DOHH2 (cell line): Measurements from ENCODE around the gene SMIM36.

ENCODE experiments used
- H3F3A ChIP-seq: fragments of 200-600 bp; sonication (generic), shearing (Covaris generic); 2 replicates; pipeline ENCODE4 v1.6.0; 2016; ENCODE audit warnings: antibody characterized with exemption, mild to moderate bottlenecking; ENCODE audit not compliant: control insufficient read depth, insufficient read depth
- H3K27ac ChIP-seq: fragments of 200-600 bp; sonication (generic); 2 replicates; pipeline ENCODE4 v1.5.1; 2014; ENCODE audit warnings: low read depth, mild to moderate bottlenecking, low read length, moderate library complexity
- H3K27me3 ChIP-seq: fragments of 200-600 bp; sonication (generic); 2 replicates; pipeline ENCODE4 v1.6.1; 2014; ENCODE audit warnings: mild to moderate bottlenecking, low read length, mixed read lengths; ENCODE audit not compliant: control insufficient read depth
- H3K36me3 ChIP-seq: fragments of 200-600 bp; sonication (generic); 2 replicates; pipeline ENCODE4 v1.6.1; 2014; ENCODE audit warnings: mild to moderate bottlenecking, low read length, moderate library complexity, mixed read lengths; ENCODE audit not compliant: control insufficient read depth
- H3K4me1 ChIP-seq: fragments of 200-600 bp; sonication (generic); 2 replicates; pipeline ENCODE4 v1.6.1; 2014; ENCODE audit warnings: mild to moderate bottlenecking, low read length, mixed read lengths; ENCODE audit not compliant: control insufficient read depth
- H3K4me2 ChIP-seq: fragments of 200-600 bp; sonication (generic); 2 replicates; pipeline ENCODE4 v1.6.0; 2014; ENCODE audit warnings: mild to moderate bottlenecking, low read length, moderate library complexity
- H3K4me3 ChIP-seq: fragments of 200-600 bp; sonication (generic); 2 replicates; pipeline ENCODE4 v1.5.1; 2014; ENCODE audit warnings: mild to moderate bottlenecking, low read length, mixed read lengths
- H3K79me2 ChIP-seq: fragments of 200-600 bp; sonication (generic); 2 replicates; pipeline ENCODE4 v1.6.1; 2014; ENCODE audit warnings: mild to moderate bottlenecking, low read length, mixed read lengths; ENCODE audit not compliant: control insufficient read depth
- H3K9me2 ChIP-seq: fragments of 200-600 bp; sonication (generic); replicated peaks from 2 replicates; pipeline ENCODE4 v1.6.1; 2014; ENCODE audit warnings: mild to moderate bottlenecking, low read length, mixed read lengths; ENCODE audit not compliant: control insufficient read depth
- H3K9me3 ChIP-seq: fragments of 200-600 bp; sonication (generic); 2 replicates; pipeline ENCODE4 v1.6.1; 2014; ENCODE audit warnings: antibody characterized with exemption, low read length, mixed read lengths; ENCODE audit not compliant: control insufficient read depth, insufficient read depth
- H4K20me1 ChIP-seq: fragments of 200-600 bp; sonication (generic); 2 replicates; pipeline ENCODE4 v1.6.0; 2014; ENCODE audit warnings: low read depth, mild to moderate bottlenecking, antibody characterized with exemption, low read length, moderate library complexity; ENCODE audit not compliant: control insufficient read depth, insufficient read depth
- EZH2phosphoT487 ChIP-seq: fragments of 200-600 bp; sonication (generic); IDR thresholded peaks from 2 replicates; pipeline ENCODE4 v1.6.1; 2017; ENCODE audit warnings: borderline replicate concordance, mild to moderate bottlenecking, antibody characterized with exemption, low read length, moderate library complexity, mixed read lengths
- TF ChIP-seq, protein P1 (sequence below): fragments of 200-600 bp; sonication (generic); IDR thresholded peaks from one replicate; pipeline ENCODE4 v1.5.1; 2014; ENCODE audit warnings: antibody characterized with exemption, mild to moderate bottlenecking, low read depth, low read length; ENCODE audit not compliant: poor library complexity, severe bottlenecking

Gene SMIM36

DNA sequence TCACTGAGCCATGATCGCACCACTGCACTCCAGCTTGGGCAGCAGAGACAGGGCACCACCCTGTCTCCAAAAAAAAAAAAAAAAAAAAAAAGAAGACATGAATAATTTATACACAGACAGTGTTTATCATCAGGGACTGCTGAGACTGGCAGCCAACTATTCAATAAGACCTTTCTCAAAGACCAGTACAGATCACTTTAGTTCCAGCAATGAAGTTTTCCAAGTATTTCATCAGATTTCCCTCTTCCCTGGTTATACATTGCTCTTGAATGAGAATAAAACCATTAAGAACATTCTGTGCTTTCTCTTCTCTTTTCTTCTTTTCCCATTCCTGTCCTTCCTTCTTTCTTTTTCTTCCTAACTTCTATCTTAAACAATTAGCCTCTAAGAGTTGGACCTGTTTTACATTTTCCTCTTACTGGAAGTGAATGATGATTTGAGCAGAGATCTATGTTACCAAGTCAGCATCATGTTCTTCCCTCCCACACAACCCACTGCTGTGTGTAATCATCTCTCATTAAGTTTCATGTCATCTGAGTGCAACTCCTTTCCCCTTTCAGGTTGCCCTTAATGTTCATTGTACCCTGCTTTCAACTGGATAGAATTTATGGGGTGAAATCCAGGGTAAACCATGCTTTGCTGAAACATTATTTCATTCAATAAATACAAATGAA lies 35.9 kb upstream of the SMIM36 start:
- no peaks in the 10 kb centered on the region for H3K9me3 ChIP-seq

GRCh38 chr17:55546481-55546880 lies 35.2 kb upstream of the SMIM36 start:
- Histone ChIP-seq H3K36me3 (no peaks in the 10 kb centered on the region), H3K4me3 (no peak overlapping the region), H3K9me3 (no peaks in the 10 kb centered on the region), H4K20me1 (no peaks in the 10 kb centered on the region), H3K9me2 (no peaks in the 10 kb centered on the region), H3K4me1 (peaks cover 6% of the 10 kb centered on the region), H3K27me3 (peaks cover 7% of the 10 kb centered on the region; the same call in 1 of the 2 replicates), H3K27ac (no peak overlapping the region), H3K4me2 (no peak overlapping the region), H3K79me2 (no peaks in the 10 kb centered on the region), H3F3A (no peaks in the 10 kb centered on the region)
- no peak for TF ChIP-seq EZH2phosphoT487
- TF ChIP-seq, protein P1, sequence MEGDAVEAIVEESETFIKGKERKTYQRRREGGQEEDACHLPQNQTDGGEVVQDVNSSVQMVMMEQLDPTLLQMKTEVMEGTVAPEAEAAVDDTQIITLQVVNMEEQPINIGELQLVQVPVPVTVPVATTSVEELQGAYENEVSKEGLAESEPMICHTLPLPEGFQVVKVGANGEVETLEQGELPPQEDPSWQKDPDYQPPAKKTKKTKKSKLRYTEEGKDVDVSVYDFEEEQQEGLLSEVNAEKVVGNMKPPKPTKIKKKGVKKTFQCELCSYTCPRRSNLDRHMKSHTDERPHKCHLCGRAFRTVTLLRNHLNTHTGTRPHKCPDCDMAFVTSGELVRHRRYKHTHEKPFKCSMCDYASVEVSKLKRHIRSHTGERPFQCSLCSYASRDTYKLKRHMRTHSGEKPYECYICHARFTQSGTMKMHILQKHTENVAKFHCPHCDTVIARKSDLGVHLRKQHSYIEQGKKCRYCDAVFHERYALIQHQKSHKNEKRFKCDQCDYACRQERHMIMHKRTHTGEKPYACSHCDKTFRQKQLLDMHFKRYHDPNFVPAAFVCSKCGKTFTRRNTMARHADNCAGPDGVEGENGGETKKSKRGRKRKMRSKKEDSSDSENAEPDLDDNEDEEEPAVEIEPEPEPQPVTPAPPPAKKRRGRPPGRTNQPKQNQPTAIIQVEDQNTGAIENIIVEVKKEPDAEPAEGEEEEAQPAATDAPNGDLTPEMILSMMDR: no peak

More for the DNA sequence above, 35.9 kb upstream of the SMIM36 start:
- no peaks in the 10 kb centered on the region for H3F3A ChIP-seq
- peaks cover 7% of the 10 kb centered on the region; the same call in 1 of the 2 replicates for H3K27me3 ChIP-seq
- H3K27ac ChIP-seq: no peak overlapping the region
- no peak overlapping the region for H3K4me3 ChIP-seq
- H3K4me1 ChIP-seq: peaks cover 12% of the 10 kb centered on the region
- H3K4me2 ChIP-seq: no peak overlapping the region
- TF ChIP-seq EZH2phosphoT487: no peak
- TF ChIP-seq, protein P1: no peak
- no peaks in the 10 kb centered on the region for H3K79me2 ChIP-seq
- no peaks in the 10 kb centered on the region for H3K9me2 ChIP-seq
- no peaks in the 10 kb centered on the region for H4K20me1 ChIP-seq
- H3K36me3 ChIP-seq: no peaks in the 10 kb centered on the region

- Histone ChIP-seq H3K27me3 (peaks cover 7% of the 10 kb centered on the region; the same call in 1 of the 2 replicates), H3K27ac (no peak overlapping the region), H3K4me2 (no peak overlapping the region), H3K9me2 (no peaks in the 10 kb centered on the region), H4K20me1 (no peaks in the 10 kb centered on the region), H3F3A (no peaks in the 10 kb centered on the region), H3K36me3 (no peaks in the 10 kb centered on the region), H3K4me1 (peaks cover 3% of the 10 kb centered on the region), H3K79me2 (no peaks in the 10 kb centered on the region), H3K9me3 (no peaks in the 10 kb centered on the region), H3K4me3 (no peak overlapping the region)
- TF ChIP-seq, protein P1: no peak
- TF ChIP-seq EZH2phosphoT487: no peak
These were observed 34.6 kb upstream of the SMIM36 start for GRCh38 chr17:55545806-55546205.
